ENCODE measurements around the gene TMC3.

TMC3 gene

GRCh38 chr15:81322676-81323253 lies 51.2 kb downstream of the TMC3 start:
- no peak for DNase-seq (ENCODE audit: low read depth in 2 of 2)

GRCh38 chr15:81321667-81322066 lies 52.3 kb downstream of the TMC3 start:
- no peak for DNase-seq (ENCODE audit: low read depth in 2 of 2)

GRCh38 chr15:81317642-81318017 lies 56.4 kb downstream of the TMC3 start:
- DNase-seq (ENCODE audit: low read depth in 2 of 2): no peak

- no peak for DNase-seq (ENCODE audit: low read depth in 2 of 2)
These were observed 57.7 kb downstream of the TMC3 start for GRCh38 chr15:81316267-81316666.

DNA sequence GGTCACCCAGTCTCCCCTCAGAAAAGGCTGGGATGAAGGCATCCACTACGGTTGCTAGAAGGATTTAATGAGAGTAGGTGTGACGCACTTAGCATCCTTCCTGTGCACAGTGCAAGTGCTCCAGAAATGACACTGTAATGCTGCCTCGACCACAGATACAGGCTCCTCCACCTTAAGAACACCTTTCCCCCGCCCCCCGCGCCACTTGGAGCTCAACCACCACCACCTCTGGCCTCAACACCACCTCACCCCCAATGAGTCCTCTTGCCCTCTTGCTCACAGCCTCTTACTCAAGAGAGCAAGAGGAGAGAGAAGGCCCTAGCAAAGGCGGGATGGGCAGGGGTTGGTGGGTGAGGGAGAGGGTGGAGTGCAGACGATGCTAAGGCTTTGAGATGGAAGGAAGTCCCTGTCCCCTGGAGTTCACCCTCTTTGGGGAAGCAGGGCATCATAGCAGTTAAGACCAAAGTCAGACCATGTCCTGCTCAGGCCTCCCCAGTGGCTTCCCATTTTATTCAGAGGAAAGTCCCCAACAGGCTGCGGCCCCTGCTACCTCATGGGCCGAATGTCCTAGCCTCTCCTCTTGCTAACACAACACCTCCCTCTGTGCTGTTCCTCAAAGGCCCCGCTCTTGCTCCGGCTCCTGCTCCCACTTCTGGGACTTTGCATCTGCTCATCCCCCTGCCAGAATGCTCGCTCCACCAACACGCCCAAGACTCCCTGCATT lies 58.4 kb downstream of the TMC3 start:
- peak in 1 of 2 donors; percentile 39 for DNase-seq (ENCODE audit: low read depth in 2 of 2)

- DNase-seq (ENCODE audit: low read depth in 2 of 2): no peak
These were observed 59.6 kb downstream of the TMC3 start for GRCh38 chr15:81314378-81314777.

DNA sequence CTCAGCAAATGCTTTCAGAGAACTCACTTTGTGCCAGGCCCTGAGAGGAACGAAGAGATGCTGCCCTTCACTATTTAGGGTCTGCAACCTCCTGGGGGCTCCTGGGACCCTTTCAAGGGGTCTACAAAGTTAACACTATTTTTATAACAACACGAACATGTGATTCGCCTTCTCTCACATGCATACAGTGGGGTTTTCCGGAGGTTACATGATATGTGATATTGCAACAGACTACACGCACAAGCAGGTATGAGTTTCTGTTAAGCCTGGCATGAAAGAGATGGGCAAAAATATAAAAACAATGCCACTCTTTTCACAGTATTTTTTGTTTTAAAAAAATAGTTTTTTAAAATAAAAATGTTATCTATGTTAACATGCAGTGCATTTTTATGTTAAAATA lies 60.3 kb downstream of the TMC3 start:
- no peak for DNase-seq (ENCODE audit: low read depth in 2 of 2)

DNA sequence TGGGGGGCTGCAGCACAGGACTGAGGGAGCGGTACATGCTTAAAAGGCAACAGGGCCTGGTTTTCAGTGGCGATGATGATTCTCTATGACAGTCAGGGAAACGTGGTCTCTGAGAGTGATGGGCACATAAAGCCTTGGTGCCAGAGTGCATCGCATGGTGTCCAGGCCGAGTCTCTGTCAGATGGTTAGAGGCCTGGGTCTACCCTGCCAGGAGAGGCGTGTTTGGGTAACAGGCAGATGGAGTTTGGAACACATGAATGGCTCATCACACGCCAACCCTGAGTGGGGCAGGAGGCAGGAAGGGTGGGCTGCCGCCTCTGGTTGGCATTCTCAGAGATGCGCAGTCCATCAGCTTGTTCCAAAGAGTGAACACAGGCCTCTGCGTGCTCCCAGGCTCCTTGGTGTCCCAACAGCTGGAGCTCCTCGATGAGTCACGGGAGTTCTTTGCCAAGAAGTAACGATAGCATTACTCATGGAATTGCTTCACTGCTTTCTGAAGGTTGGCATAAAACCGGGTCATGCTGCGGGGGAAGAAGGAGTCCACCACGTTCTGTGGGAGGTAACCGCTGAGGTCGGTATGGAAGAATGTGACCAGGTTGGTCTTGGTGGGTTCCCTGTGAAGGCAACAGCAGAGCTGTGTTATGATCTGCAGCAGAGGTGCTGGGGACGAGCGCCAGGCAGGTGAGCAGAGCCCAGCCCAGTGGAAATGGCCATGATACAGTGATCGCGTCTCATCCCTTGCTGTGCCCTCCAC lies 61.0 kb downstream of the TMC3 start:
- no peak for DNase-seq (ENCODE audit: low read depth in 2 of 2)

- no peak for DNase-seq (ENCODE audit: low read depth in 2 of 2)
These were observed 62.1 kb downstream of the TMC3 start for GRCh38 chr15:81311752-81312464.

DNA sequence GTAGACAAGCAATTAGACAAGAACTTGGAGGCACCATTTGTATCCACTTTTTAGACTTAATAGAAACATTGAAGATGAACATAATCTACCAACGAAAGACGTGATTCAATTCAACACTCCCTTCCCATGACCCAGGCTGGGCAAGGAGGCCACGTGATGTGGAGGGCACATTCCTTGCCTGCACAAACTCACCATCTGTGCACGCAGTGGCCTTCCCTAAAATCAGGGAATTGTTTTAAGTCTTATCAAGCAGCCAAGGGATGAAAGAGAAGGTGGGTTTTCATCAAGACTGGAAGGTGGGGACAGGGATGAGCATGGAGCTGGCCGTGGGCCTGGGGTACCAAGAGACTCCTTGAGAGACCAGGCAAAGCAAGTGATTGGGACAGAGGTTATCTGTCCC lies 63.5 kb downstream of the TMC3 start:
- DNase-seq (ENCODE audit: low read depth in 2 of 2): no peak

GRCh38 chr15:81309647-81310450 lies 64.2 kb downstream of the TMC3 start:
- DNase-seq (ENCODE audit: low read depth in 2 of 2): no peak

DNA sequence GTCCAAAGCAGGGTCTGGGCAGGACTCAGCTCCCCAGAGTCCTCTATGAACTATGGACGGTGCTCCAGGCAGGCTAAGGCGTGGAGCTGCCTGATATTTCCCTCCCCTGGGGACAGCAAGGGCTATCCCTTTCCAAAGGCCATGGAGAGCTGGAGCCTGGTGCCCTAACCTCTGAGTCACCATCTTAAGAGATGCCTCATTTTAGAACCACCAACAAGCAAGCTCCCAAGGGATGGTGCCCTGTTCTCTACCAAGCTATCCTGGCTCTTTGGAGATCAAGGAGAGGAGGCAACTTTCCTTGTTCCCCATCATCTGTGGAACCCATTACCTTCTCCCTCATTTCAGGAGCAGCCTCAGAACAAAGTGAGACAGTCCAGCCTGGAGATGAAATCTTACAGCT lies 65.8 kb downstream of the TMC3 start:
- no peak for DNase-seq (ENCODE audit: low read depth in 2 of 2)

DNA sequence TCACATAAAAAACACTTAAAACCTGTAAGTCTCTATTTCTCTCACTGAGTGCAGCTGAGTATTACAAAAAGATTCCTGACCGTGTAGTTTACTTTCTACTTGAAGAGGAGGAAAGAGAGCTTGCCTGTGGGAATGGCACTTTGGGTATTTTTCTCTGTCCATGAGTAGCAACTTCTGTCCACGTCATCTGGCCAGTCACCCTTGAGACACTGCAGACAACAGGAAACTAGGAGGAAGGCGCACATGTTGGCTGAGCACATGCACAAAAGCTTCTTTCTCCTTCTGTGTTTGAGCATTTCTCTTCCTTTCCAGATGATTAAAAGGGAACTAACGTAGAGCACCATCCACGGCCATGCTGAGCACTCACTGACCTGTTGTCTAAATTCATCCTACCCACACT lies 69.8 kb downstream of the TMC3 start:
- no peak for DNase-seq (ENCODE audit: low read depth in 2 of 2)

DNA sequence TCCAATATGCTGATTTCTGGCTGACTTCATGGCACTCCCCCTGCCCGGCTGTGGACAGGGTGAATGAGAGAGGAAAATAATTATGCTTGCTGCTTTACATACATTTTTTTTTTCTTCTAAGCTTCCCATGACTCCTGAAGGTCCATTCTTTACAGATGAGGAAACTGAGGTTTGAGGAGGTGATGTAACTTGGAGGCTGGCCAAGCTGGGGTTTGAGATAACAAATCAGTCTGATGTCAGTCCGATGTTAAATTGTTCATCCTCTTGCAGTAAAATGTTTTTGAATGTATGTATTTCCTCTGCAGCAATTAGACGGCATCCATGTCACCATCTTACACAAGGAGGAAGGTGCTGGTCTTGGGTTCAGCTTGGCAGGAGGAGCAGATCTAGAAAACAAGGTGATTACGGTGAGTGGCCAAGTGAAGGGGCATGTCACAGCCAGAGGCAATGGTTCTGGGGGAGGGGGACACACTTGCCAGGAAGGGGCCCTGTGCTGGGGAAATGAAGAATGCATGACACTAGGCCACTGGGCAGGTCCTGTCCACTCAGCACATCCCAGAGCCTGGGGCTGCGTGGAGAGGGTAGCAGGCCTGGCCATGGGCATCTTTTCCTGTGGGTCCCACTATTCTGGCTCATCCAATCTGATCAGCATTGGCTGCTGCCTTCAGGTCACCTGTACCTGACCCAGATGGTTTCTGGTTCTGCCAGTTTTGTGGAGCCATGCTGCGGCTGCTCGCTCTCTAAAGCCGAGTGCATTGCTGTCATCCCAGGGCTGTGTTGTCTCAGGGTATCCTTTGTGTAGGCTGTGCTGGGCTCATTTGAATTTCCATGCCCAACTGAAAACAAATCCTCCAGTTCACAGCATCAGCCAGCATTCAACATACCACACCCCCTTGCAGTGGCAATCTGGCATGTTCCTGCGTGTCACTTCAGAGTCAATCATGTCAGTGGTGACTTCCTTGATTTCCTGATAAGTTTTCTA lies 70.5 kb downstream of the TMC3 start:
- no peak for DNase-seq (ENCODE audit: low read depth in 2 of 2)

DNA sequence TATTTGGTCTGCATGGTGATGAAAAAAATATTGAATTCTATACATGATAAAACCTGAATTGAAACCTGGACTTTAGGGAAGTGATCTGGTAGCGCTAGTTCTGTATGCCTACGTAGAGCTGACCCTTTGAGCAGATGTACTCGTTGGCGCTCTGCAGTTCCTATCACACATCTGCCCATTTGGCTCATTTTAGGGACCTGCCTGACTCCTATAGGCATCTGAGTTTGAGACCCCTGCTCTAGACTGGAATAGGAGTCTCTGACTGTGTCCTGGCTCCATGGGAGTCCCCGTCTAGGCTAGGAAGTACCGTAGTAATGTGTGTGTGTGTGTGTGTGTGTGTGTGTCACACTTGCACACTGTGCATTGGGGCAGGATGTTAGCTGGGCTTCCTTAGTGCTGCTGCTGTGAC lies 71.3 kb downstream of the TMC3 start:
- DNase-seq (ENCODE audit: low read depth in 2 of 2): no peak

DNA sequence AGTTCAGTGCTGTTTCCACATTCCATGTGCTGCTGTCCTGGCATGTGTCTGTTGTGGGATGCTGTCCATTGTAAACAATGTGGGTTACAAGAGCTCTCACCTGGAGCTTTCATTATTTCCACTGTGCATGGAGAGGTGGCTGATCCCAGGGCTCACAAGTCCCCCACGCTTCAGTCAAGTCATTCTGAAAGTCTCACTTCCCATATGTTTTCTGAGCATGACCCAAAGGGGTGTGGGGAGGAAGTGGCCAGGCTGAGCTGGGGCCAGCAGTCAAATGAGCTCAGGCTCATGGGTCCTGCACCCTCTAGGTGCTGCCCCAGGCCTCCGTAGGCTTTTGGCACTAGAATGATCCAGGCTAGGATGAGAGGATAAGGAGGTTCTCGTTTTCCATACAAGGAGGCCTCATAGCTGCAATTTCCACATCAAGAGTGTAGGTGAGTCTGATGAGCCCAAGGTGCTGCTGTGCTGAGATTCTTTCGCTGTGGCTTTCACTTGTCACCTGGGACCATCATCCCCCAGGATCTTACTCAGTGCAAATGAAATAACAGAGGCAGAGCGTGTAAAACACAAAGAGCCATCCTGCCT lies 72.1 kb downstream of the TMC3 start:
- peak; percentile 32 to 57 for DNase-seq (ENCODE audit: low read depth in 2 of 2)

DNA sequence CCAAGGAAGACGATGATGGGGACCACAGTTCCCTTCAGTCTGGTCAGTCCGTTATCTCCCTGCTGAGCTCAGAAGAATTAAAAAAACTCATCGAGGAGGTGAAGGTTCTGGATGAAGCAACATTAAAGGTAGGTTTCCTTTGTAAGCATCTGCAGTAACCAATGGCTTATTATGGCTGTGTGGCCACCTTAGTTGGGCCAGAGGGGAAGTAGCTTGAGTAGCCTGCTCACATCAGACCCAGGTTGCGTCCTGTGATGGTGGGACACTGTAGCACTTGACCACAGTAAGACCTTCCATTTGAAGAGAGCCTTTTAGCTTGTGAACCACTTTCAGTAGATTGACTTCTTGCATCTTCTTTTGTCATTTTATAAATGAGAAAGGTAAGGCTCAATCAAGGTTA lies 72.6 kb downstream of the TMC3 start:
- DNase-seq (ENCODE audit: low read depth in 2 of 2): no peak

- no peak for DNase-seq (ENCODE audit: low read depth in 2 of 2)
These were observed 74.3 kb downstream of the TMC3 start for GRCh38 chr15:81299630-81300273.

- DNase-seq (ENCODE audit: low read depth in 2 of 2): no peak
These were observed 74.9 kb downstream of the TMC3 start for GRCh38 chr15:81299156-81299555.

- no peak for DNase-seq (ENCODE audit: low read depth in 2 of 2)
These were observed 75.4 kb downstream of the TMC3 start for GRCh38 chr15:81298611-81299010.
